Measurements from ENCODE around the gene JPT2.
"Not testable (repeated sequence)": the region's sequence is repeated elsewhere in the genome, so short reads cannot be mapped to it uniquely, and the experiment has no call there.

The JPT2 gene

DNA sequence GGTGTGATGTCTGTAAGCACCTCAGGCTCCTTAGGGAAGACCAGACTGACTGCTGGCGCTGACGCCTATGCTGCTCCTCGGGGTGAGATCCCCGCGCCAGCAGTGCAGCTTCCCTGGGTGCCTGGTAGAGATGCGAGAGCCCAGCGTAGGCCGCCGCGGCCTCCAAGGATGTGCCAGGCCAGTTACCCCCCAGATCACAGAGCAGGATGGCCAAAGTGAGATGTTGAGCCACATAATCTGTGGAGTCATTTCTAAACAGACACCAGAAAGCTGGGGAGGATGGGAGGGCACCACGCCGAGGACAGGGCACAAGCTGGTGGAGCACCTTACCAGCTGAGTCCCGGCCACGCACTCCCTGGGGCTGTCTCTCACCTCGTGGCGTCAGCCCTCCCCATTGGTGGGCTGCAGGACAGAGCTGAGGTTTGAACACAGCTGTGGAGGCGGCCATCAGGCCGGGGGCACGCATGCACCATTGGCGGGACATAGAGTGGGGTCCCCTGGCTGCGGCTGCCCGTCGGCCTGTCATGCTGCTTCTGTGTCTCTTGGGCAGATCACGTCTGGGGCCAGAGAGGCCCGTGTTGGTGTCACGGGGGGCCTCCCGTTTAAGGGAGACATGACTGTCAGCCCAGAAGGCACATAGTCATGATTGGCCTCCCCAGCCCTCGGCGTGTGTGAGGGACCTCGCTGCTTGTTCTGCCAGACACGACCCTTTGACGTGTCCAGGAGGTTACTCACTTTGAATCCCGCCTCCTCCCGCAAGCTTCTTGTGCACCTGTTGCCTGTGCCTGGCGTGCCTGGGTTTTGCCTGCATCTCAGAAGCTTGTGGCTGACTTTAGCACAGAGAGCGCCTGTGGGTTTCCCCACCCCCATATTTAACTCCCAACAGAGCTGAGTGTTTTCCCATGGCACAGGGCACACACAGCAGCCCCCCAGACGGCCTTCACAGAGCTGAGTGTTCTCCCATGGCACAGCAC, 49.9 kb downstream of the JPT2 start:
- no peak overlapping the region for H3K4me3 ChIP-seq (ENCODE audit: low read depth, low read length)

DNA sequence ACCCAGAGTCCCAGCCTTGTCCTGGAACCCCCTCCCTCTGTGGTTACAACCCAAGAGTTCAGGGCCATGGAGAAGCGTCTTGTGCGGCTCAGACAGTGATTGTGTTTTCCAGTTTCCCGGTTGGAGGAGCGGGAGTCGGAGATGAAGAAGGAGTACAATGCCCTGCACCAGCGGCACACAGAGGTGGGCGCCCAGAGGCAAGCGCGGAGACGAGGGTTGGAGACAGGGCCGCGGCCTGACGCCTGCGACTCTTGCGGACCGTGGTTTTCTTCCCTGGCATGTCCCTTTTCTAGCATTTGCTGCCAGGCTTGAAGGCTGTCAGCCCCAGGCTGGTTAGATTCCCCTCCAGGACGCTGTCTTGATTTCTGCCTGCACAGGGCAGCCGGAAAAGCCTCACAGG, 50.9 kb downstream of the JPT2 start:
- H3K4me3 ChIP-seq (ENCODE audit: low read depth, low read length) = no peak overlapping the region

DNA sequence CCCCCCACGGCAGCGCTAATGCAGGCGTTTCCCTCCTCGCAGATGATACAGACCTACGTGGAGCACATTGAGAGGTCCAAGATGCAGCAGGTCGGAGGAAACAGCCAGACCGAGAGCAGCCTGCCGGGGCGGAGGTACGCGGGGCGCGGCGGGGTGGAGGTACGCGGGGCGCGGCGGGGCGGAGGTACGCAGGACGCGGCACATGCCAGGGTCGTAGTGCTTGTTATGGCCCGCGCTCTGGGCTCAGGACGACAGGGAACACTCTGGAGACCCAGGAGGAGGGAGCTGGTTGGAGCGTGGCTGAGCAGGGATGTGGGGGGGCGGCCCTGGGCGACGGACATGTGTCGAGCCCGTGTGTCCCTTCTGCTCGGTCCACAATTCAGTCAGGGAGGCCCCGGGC, 51.4 kb downstream of the JPT2 start:
- no peak overlapping the region for H3K4me3 ChIP-seq (ENCODE audit: low read depth, low read length)

DNA sequence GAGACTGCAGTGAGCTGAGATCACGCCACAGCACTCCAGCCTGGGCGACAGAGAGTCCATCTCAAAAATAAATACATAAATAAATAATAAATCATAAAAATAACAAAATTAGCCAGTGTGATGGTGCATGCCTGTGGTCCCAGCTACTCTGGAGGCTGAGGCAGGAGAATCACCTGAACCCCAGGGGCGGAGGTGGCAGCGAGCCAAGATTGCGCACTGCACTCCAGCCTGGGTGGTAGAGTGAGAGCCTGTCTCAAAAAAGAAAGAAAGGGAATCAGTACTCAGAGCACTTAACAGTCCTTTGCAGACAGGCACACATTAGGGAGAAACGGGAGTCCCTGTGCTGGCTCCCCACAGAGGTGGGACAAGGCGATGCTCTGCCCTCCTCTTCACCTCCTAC, 53.0 kb downstream of the JPT2 start:
- H3K4me3 ChIP-seq (ENCODE audit: low read depth, low read length) = no peak overlapping the region

DNA sequence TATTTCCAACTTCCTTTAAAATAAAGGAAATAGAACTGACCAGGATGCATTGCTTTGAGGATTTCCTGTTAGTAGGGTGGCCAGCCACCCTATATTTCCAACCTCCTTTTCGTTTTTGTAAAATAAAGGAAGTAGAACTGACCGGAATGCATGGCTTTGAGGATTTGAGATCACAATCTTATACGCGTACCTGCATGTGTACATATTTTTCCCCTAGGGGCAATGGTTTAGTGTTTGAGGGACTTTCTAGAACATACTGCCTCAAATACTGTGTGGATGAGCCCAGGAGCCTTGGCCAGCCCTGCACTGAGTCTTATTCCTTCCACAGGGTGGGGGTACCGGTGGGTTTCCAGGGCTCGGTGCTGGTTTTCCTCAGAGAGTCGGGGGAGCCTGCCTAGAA, 53.5 kb downstream of the JPT2 start:
- H3K4me3 ChIP-seq (ENCODE audit: low read depth, low read length) = no peak overlapping the region

DNA sequence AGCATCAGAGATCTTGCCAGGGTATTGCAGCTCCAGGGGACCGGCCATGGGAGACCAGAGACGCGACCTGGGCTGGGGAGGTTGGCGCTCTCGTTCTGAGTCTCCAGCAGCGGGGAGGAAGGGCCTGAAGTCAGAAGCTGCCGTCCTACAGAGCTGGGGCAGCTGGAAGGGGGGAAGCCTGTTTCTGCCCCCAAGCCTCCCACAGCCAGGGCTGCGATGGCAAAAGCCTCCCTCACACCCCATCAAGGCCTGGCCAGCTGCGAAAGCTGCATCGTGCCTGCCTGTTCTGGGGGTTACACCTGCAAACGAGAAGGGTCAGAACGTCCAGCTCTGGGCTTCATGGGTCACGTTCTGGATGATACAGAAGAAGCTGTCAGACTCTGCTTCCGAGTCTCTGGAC, 54.0 kb downstream of the JPT2 start:
- no peak overlapping the region for H3K4me3 ChIP-seq (ENCODE audit: low read depth, low read length)

DNA sequence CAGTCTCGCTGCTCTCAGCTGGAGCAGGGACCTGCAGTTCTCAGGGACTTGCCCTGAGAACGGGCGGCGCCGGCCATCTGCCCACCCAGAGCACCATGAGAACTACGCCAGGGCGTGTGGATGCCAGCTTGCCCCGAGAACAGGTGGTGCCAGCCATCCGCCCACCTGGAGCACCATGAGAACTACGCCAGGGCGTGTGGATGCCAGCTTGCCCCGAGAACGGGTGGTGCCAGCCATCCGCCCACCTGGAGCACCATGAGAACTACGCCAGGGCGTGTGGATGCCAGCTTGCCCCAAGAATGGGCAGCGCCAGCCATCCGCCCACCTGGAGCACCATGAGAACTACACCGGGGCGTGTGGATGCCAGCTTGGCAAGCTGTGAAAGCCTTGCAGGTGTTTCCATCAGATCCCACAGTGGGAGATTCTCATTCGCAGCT, 54.5 kb downstream of the JPT2 start:
- H3K4me3 ChIP-seq (ENCODE audit: low read depth, low read length) = not testable (repeated sequence)

DNA sequence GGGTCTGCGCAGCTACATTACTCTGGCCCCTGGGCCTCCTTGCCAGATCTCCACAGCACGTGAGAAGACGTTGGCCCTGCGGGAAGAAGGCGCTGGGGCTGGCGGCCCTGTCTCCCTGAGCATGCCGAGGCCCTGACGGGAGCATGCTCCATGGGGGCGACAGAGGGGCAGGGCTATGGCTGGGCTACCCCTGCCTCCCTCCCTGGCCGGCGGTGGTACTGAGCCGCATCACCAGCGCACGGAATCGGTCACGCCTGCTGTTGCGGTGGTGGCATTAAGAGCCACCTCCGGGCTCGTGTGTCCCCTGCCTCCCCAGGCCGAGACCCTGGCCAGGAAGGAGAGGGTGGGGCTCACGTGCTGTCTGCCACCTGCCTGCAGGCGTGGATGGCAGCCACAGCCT, 56.0 kb downstream of the JPT2 start:
- H3K4me3 ChIP-seq (ENCODE audit: low read depth, low read length) = no peak overlapping the region

DNA sequence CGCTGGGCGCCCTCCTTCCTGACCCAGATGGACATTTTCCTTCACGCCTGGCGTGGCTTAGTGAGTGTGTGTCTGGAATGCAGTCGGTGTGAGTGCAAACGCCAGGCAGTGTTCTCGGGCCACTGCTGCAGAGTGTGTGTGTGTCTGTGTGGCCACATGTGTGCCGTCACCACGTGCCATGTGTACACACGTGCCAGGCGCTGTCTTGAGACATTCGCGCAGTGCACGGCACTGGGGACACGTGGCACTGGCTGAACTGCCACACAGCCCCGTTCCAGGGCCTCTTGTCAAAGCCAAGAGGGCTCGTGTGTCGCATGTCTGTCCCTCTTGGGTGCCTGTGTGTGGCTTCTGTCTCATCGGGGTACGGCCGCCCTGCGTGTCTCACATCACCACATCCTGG, 56.7 kb downstream of the JPT2 start:
- H3K4me3 ChIP-seq (ENCODE audit: low read depth, low read length) = no peak overlapping the region

DNA sequence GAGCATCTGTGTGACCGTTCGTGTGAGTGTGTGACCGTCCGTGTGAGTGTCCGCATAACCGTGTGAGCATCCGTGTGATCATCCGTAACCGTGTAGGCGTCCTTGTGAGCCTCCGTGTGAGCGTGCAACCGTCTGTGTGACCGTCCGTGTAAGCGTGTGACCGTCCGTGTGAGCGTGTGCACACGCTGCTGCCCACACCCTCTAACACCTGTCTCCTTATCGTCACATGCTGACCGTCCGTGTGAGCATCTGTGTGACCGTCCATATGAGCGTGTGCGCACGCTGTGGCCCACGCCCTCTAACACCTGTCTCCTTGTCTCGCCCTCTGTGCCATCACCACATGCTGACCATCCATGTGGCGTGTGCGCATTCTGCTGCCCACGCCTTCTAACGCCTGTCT, 62.2 kb downstream of the JPT2 start:
- H3K4me3 ChIP-seq (ENCODE audit: low read depth, low read length) = no peak overlapping the region

DNA sequence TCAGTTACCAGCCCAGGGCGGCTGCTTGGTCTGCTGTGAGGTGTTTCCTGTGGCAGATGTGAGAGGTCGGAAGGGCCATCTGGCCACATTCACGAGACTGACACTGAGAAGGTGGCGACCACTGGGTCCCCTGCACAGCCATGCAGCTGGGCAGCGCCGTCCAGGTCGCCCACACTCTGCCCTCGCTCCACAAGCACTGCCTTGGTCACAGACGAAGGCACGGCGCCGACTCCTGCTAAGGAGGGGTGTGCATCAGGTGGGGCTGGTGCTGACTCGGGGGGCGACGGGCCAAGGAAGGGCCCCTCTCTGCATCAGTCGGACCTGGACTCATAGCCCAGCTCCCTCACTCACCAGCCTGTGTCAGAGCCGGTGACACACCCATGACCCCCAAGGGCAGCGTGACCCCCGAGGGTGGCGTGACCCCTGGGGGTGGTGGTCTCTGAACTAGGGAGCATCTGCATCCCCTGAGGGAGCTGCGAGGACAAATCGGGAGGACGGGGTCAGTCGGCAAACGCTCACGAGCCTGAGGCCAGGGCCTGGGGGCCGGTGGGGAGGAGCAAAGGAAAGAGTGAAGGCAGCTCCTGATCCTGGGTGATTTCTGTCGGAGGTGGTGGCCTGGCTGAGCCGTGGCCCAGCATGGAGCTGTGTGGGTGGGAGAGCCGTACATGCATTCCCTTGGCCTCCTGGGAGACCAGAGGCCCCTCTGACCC, 62.9 kb downstream of the JPT2 start:
- H3K4me3 ChIP-seq (ENCODE audit: low read depth, low read length) = no peak overlapping the region

DNA sequence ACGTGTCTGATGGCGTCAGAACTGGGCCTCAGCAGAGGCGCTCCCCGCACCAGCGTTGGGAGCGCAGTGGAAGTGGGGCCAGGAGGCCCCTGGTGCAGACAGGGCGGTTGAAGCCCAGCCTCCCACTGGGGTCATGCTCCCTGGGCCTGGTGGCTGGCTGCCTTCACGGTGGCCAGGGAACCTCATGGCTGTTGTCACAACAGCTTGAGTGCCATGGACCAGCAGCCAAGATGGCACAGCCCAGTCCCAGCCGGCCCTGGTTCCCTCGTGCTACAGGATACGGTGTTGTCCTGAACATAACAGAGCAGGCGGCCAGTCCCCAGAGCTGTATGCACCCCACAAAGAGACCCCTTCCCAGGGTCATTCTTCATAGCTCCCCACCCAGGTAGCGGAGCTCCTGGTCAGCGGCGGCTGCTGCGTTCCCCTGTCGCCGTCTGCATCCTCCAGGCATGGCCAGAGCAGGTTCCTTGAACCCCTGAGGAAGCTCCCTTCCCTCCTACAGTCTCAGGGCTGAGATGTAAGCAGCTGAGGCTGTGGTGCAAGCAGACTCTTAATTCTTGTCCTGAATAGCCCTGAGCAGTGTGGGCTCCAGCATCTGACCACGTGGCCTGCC, 63.6 kb downstream of the JPT2 start:
- no peak overlapping the region for H3K4me3 ChIP-seq (ENCODE audit: low read depth, low read length)

DNA sequence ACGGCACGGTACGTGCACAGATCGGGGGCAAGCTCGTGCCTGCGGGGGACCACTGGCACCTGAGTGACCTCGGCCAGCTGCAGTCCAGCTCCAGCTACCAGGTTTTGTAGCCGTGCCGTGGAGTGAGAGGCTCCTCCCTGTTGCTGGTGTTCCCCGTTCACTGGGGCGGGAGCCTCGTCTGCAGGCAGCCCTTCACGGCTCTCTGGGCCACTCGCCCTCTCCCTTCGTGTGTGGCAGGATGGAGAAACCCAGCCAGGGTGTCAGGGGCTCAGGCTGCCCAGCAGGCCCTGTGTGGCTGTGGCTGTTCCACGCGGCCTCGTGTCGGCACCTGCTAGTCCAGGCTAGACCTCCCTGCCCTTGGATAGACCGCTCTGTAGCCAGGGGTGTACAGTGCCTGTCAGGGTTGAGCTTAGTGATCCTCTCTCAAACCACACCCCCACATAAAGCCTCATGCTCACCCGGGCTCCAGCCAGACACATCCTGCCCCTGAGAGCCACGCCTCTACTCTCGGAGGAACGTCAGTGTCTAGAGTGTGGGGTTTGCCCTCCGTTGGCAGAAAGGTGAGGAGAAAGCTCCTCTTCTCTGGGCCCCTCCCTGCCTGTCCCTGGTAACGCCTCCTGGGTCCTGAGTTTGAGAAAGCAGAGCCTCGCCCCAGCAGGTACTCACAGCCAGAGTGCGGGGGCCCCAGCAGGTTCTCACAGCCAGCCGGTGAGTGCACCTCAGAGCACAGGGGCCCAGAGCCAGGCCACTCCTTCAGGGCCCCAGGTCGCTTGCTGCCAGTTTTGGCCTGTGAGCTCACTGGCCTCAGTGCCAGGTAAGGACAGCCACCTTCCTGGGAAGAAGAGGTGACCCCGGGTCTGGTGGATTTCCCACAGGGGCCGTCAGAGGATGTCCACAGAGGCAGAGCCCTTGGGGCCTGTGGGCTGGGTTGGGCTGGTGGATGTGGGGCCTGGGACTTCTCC, 65.6 kb downstream of the JPT2 start:
- no peak overlapping the region for H3K4me3 ChIP-seq (ENCODE audit: low read depth, low read length)

DNA sequence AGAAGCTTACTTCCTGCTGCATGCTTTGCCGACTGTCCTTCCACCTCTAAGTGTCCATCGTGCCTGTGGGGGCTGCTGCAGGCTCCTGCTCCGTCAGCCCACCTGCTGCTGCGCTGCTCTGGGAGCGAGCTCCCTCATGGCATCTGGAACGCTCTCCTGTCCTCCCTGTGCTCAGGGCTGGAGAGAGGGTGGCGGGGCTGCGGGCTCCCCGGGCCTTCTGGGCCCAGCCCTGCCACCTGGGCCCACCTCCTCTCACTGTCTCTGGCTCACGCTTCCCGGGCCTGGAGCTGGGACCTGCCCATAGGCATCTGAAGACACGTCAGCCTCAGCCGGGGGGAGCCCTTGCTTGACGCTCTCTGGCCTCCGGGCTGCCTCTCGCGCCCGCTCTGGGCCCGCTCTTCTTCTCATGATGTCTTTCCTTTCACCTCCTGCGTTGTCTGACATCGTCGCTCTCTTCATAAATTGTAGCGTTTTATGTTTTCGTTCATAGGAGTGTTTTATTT, 66.3 kb downstream of the JPT2 start:
- no peak overlapping the region for H3K4me3 ChIP-seq (ENCODE audit: low read depth, low read length)

DNA sequence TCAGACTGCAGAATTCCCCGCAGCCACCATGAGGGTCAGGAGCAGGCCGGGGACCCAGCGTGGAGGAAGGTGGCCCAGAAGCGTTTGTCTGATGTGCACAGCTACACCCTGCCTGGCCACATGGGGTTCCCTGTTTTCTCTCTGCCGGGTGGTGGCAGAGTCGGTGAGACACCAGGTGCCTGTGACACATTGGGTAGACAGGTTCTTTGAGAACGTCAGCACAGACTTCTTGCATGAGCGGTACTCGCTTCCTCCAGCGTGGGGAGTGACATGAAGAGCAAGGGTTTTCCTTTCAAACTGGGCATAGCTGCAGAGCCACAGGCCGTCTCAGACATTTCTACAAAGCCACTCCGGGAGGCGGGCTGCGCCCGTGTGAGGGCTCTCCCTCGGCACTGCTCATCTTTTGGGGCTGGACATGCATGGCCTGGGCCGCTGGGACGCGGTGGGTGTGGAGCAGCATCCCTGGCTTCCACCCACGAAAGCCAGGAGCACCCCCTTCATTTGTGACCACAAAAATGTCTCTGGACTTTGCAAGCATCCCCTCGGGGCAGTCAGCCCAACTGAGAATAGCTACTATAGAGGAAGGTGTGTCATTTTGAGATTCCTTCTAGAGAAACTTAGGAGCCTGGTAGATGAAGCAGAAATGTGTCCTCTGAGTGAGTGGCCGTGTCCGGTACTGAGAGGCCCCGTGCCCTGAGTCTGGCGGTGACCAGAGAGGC, 67.3 kb downstream of the JPT2 start:
- no peak overlapping the region for H3K4me3 ChIP-seq (ENCODE audit: low read depth, low read length)

DNA sequence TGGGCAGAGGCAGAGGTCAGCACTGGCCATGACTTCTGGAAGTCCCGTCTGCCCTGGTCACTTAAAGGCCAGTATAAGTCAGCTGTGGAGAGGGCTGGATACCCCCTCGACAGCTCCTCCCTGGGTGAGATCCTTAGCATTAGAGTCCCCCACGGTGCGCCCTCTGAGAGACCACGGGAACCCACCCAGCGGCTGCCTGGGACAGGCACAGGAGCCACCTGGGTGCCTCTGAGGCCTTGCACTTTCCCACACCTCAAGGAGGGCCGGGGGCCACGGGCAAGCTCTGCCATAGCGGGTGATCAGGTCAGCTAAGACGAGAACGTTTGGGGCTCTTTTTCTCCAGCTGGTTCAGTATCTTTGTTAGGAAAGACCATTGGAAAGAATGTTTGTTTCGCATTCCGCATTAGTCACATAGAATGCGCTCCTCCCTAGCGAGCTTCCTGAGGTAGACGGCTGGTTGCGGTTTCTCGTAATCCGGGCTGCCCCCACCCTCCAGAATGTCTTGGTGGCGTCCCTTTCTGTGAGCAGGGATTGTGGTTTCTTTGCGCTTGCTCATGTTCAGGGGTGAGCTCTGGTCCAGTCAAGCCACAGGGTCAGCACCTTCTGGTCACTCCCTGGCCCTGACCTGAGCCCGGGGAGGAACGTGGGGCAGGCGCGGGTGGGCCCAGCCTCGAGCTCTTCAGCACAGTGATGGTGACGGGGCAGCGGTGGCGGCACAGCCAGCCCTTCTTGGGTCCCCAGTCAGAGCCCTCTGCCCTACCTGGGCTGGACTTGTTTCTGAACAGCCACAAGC, 68.0 kb downstream of the JPT2 start:
- H3K4me3 ChIP-seq (ENCODE audit: low read depth, low read length) = no peak overlapping the region

DNA sequence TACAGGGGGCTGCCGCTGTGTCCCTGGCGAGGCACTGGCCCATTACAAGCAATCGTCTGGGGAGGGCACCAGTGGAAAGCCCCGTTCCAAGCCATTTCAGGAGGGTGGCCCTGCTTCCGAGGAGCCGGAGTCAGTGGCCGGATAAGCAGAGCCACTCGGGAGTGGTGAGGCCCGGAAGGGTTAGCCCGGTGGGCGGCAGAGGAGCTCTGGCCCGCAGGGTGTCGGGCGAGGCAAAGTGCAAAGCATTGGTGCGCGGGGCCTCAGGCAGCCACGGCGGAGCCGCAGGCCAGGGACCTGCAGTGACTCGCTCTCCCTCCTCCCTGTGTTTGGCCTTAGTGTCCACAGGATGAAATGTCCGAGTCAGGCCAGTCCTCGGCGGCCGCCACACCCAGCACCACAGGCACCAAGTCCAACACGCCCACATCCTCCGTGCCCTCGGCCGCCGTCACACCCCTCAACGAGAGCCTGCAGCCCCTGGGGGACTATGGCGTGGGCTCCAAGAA, 68.7 kb downstream of the JPT2 start:
- H3K4me3 ChIP-seq (ENCODE audit: low read depth, low read length) = no peak overlapping the region

DNA sequence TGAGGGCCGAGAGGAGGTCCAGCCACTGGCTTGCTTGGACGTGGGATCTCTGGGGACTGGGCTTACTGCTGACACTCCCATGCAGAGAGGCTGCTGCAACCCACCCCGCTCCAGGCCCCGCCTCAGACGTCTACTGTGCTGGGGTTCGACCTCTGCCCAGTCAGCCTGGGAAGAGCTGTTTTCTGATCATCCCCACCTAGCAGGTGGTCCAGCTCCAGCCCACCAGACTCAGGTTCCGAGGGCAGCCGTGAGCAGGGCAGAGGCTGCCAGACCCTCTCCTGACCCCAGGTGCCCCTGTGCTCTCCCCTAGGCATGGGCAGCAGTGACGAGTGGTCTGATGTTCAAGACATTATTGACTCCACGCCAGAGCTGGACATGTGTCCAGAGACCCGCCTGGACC, 69.9 kb downstream of the JPT2 start:
- H3K4me3 ChIP-seq (ENCODE audit: low read depth, low read length) = no peak overlapping the region
